ENCODE data around the gene ASTN2. TPM values are rescaled to one million over a fixed set of nuclear protein-coding genes. Genes with fewer than 3 reads are reported as not detected.

Gene ASTN2
- polyA plus RNA-seq, 2 of the 4 experiments (the other 2 are of a cell fraction) = 5.8 to 11.6 TPM

DNA sequence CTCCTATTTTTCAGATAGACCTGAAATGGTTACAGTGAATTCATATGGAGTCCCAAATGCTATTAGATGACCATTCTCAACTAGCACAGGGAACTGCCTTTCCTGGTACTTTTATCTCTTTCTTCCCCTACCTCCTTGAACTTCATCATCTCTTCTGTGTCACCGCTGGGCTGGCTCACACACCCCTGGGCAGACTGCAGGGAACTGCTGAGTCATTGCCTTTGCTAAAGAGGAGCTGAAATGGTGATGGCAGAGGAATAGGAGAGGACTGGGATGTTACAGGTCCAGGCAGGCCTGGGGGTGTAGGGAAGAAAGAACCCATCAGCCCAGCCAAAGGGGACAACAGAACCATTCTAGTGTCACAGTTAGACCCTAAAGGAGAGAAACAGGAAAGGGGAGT is 322.3 kb downstream of the ASTN2 start:
- TF ChIP-seq FOSL2 (IDR thresholded peaks at IDR 0.05) (no peak), FOSL2 (CRISPR knock-in tag; IDR thresholded peaks at IDR 0.05) (no peak), CEBPB (IDR thresholded peaks at IDR 0.05) (no peak), NFE2L2 (conservative IDR thresholded peaks at IDR 0.05; ENCODE audit: low read length) (peak; percentile 94), KDM1A (IDR thresholded peaks at IDR 0.05; ENCODE audit: low read depth) (no peak), MAFK (IDR thresholded peaks at IDR 0.05; ENCODE audit: partially characterized antibody) (peak; percentile 97), RCOR1 (IDR thresholded peaks at IDR 0.05; ENCODE audit: low read depth, low read length) (no peak), ZC3H11A (IDR thresholded peaks at IDR 0.05) (no peak), FOXS1 (CRISPR knock-in tag; IDR thresholded peaks at IDR 0.05) (no peak), RFX5 (IDR thresholded peaks at IDR 0.05) (no peak)
- TF ChIP-seq, protein P1, sequence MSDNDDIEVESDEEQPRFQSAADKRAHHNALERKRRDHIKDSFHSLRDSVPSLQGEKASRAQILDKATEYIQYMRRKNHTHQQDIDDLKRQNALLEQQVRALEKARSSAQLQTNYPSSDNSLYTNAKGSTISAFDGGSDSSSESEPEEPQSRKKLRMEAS (IDR thresholded peaks at IDR 0.05) = no peak
- ChIA-PET CTCF (interaction anchor here (0.9 kb wide), 1 partner anchor 9 kb away, joined by 3 read pairs; no protein-coding TSS in a partner anchor), POLR2A (no interaction called here)
- no peaks in the 10 kb centered on the region for H3K9me3 ChIP-seq
- peak overlapping the region; percentile 50 for H3K4me2 ChIP-seq
- peak; percentile 16 to 52 for DNase-seq (ENCODE audit: low read depth in 1 of 2, low spot score in 1 of 2)
- no peak for FAIRE-seq
- H3K4me1 ChIP-seq = peaks cover 16% of the 10 kb centered on the region
- WGBS (ENCODE audit: missing lambda C conversion rate) = 31% methylated on average over 1 of the region's 1 CpG
- H3K27ac ChIP-seq = peak overlapping the region; percentile 78 to 85
- no peak overlapping the region for H3K4me3 ChIP-seq
- peak in 1 of 2 experiments; percentile 82; a peak in 3 of 6 replicates for ATAC-seq

DNA sequence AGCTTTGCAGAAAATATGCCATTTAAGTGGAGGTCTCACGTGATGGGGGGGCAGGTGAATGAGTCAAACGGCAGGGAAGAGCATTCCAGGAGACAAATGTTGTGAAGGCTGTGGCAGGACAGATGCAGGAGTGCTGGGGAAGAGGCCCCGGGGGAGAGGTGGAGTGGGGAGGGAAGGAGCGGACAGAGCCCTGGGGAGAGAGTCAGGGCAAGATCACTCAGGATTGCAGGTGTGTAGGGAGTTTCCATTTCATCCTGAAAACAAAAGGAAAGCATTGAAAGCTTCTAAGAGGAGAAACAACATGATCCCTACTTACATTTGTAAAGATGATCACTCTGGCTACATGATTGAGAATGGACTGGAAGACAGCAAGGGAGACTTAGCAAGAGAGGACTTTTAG is 323.3 kb downstream of the ASTN2 start:
- CTCF ChIA-PET = interaction anchor here (1.0 kb wide), 1 partner anchor 354 kb away, joined by 3 read pairs; no protein-coding TSS in a partner anchor
- no peak for FAIRE-seq
- TF ChIP-seq, protein P2, sequence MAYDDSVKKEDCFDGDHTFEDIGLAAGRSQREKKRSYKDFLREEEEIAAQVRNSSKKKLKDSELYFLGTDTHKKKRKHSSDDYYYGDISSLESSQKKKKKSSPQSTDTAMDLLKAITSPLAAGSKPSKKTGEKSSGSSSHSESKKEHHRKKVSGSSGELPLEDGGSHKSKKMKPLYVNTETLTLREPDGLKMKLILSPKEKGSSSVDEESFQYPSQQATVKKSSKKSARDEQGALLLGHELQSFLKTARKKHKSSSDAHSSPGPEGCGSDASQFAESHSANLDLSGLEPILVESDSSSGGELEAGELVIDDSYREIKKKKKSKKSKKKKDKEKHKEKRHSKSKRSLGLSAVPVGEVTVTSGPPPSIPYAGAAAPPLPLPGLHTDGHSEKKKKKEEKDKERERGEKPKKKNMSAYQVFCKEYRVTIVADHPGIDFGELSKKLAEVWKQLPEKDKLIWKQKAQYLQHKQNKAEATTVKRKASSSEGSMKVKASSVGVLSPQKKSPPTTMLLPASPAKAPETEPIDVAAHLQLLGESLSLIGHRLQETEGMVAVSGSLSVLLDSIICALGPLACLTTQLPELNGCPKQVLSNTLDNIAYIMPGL (CRISPR knock-in tag; IDR thresholded peaks at IDR 0.05; ENCODE audit: borderline replicate concordance) = no peak
- TF ChIP-seq SMC3 (IDR thresholded peaks at IDR 0.05) (no peak), KDM1A (IDR thresholded peaks at IDR 0.05; ENCODE audit: low read depth) (no peak), ZSCAN20 (CRISPR knock-in tag; IDR thresholded peaks at IDR 0.05) (no peak), PHF8 (IDR thresholded peaks at IDR 0.05; ENCODE audit: borderline replicate concordance, low read depth) (no peak), HOXA7 (CRISPR knock-in tag; IDR thresholded peaks at IDR 0.05) (no peak), ZFP36 (IDR thresholded peaks at IDR 0.05; ENCODE audit: borderline replicate concordance, partially characterized antibody) (no peak), FOXS1 (CRISPR knock-in tag; IDR thresholded peaks at IDR 0.05) (no peak), HDAC2 (IDR thresholded peaks at IDR 0.05) (no peak), BHLHE40 (IDR thresholded peaks at IDR 0.05; ENCODE audit: low read depth, low read length) (no peak), NPAS2 (CRISPR knock-in tag; IDR thresholded peaks at IDR 0.05; ENCODE audit: borderline replicate concordance) (no peak), CBX2 (IDR thresholded peaks at IDR 0.05; ENCODE audit: borderline replicate concordance, low read depth) (no peak)

DNA sequence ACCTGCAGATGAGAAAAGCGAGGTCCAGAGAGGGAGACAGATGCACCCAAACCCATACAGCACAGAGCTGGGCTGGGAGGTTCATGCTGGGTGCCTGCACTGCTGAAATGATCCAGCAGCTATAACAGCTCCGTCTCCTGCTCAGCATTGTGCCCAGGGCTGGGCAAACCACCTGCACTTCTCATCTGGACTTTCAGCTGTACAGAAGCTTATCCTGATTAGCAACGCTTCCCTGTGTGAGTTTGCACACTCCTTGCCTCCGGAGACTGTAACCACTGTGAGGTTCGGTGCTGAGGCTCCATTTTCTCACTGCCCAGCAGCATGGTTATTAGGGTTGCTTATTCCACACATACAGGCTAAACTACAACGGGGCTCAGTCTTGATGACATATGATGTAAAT is 326.1 kb downstream of the ASTN2 start:
- peaks cover 12% of the 10 kb centered on the region for H3K4me1 ChIP-seq
- 33% methylated on average over 6 of the region's 6 CpGs for WGBS (ENCODE audit: missing lambda C conversion rate)
- H3K4me3 ChIP-seq = no peak overlapping the region
- no peak for DNase-seq (ENCODE audit: low read depth in 1 of 2, low spot score in 1 of 2)
- no peak overlapping the region for H3K4me2 ChIP-seq
- CTCF ChIA-PET = interaction anchor here (0.8 kb wide), 1 partner anchor 10 kb away, joined by 3 read pairs; no protein-coding TSS in a partner anchor
- 0 out of 6 replicates have a peak, but pooled peaks of 1 of the 2 experiments have one; percentile 19 for ATAC-seq
- H3K9me3 ChIP-seq = no peaks in the 10 kb centered on the region
- no peak for FAIRE-seq
- POLR2A ChIA-PET = no interaction called here
- TF ChIP-seq TFCP2L1 (CRISPR knock-in tag; IDR thresholded peaks at IDR 0.05) (no peak), CEBPB (IDR thresholded peaks at IDR 0.05) (no peak), POLR2AphosphoS2 (conservative IDR thresholded peaks at IDR 0.05; ENCODE audit: low read length) (no peak), HOXB5 (CRISPR knock-in tag; IDR thresholded peaks at IDR 0.05) (no peak), HOXA7 (CRISPR knock-in tag; IDR thresholded peaks at IDR 0.05) (no peak), MAFK (IDR thresholded peaks at IDR 0.05; ENCODE audit: partially characterized antibody) (no peak), RAD21 (conservative IDR thresholded peaks at IDR 0.05 in 1 of 2, IDR thresholded peaks at IDR 0.05 in 1 of 2) (no peak), SMC3 (IDR thresholded peaks at IDR 0.05) (no peak), RNF2 (IDR thresholded peaks at IDR 0.05; ENCODE audit: borderline replicate concordance, low read depth) (no peak)
- TF ChIP-seq, protein P3, sequence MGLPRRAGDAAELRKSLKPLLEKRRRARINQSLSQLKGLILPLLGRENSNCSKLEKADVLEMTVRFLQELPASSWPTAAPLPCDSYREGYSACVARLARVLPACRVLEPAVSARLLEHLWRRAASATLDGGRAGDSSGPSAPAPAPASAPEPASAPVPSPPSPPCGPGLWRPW (IDR thresholded peaks at IDR 0.05) = no peak
- TF ChIP-seq, protein P4, sequence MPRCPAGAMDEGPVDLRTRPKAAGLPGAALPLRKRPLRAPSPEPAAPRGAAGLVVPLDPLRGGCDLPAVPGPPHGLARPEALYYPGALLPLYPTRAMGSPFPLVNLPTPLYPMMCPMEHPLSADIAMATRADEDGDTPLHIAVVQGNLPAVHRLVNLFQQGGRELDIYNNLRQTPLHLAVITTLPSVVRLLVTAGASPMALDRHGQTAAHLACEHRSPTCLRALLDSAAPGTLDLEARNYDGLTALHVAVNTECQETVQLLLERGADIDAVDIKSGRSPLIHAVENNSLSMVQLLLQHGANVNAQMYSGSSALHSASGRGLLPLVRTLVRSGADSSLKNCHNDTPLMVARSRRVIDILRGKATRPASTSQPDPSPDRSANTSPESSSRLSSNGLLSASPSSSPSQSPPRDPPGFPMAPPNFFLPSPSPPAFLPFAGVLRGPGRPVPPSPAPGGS (IDR thresholded peaks at IDR 0.05) = no peak
- TF ChIP-seq, protein P5, sequence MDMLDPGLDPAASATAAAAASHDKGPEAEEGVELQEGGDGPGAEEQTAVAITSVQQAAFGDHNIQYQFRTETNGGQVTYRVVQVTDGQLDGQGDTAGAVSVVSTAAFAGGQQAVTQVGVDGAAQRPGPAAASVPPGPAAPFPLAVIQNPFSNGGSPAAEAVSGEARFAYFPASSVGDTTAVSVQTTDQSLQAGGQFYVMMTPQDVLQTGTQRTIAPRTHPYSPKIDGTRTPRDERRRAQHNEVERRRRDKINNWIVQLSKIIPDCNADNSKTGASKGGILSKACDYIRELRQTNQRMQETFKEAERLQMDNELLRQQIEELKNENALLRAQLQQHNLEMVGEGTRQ (IDR thresholded peaks at IDR 0.05) = no peak
- no peak overlapping the region for H3K27ac ChIP-seq

More for the DNA sequence above, 323.3 kb downstream of the ASTN2 start:
- Histone ChIP-seq H3K27ac (peak overlapping the region; percentile 78 to 85; a peak in 4 of 6 replicates), H3K4me3 (no peak overlapping the region), H3K4me1 (peaks cover 16% of the 10 kb centered on the region), H3K4me2 (no peak overlapping the region), H3K9me3 (no peaks in the 10 kb centered on the region)
- ATAC-seq (no peak), DNase-seq (ENCODE audit: low read depth in 1 of 2, low spot score in 1 of 2) (no peak)
- POLR2A ChIA-PET = no interaction called here
- WGBS (ENCODE audit: missing lambda C conversion rate) = 56% methylated on average over 4 of the region's 4 CpGs
